Epithelial cell of alveolus of lung (primary cell): ENCODE data around the gene MAGED2. TPM values are rescaled to one million over a fixed set of nuclear protein-coding genes. Genes with fewer than 3 reads are reported as not detected.

ENCODE experiments used
- total RNA-seq: library from RNA; depleted of rRNA; stranded (reverse); fragments of >200 nt; gene quantifications from 2 replicates; pipeline ENCODE4 v1.2.1, GENCODE V29; 2015

Gene MAGED2
- 283 and 293 TPM in 2 replicates for total RNA-seq

GRCh38 chrX:54807524-54808108 is at the start of gene MAGED2:
Gene MAGED2, plus strand, starts transcription at chrX:54807745. Its CDS starts 1,587 bp downstream, at chrX:54809332.

GRCh38 chrX:54798137-54798536 is 9.4 kb upstream of the MAGED2 start, which contains the start of gene ITIH6:
Gene ITIH6, minus strand, starts transcription at chrX:54798255. Its CDS starts 45 bp downstream, at chrX:54798210.

Other genes starting within 250 kb of the MAGED2 start
- gene ITIH6, start 9.5 kb upstream of the MAGED2 start, total RNA-seq, result not detected in 2 replicates
- 14.2 and 37.3 TPM in 2 replicates for gene TRO, start 113.1 kb downstream of the MAGED2 start, total RNA-seq
- gene PFKFB1, start 186.4 kb downstream of the MAGED2 start, total RNA-seq, result under 0.01 TPM in 1 of 2 replicates, not detected in the other
- 15.3 and 20.2 TPM in 2 replicates for gene APEX2, start 192.6 kb downstream of the MAGED2 start, total RNA-seq
- not detected in 2 replicates for gene ALAS2, start 223.2 kb downstream of the MAGED2 start, total RNA-seq